GM10248 (cell line): ENCODE measurements around the gene ZSCAN21.

Experiments used
- CTCF ChIA-PET: fragments of 300-600 bp; sonication (Branson Sonifier 250); formaldehyde crosslinking; extraction: SDS; loops from one replicate; lab custom pipeline; 2021; ENCODE audit warnings: antibody characterized with exemption; lab: Yijun Ruan, JAX
- POLR2A ChIA-PET: fragments of 350-650 bp; sonication (Branson Sonifier 250); formaldehyde crosslinking; extraction: SDS; loops from one replicate; lab custom pipeline; 2020; ENCODE audit warnings: antibody characterized with exemption; lab: Yijun Ruan, JAX
- DNase-seq: peaks from one replicate; pipeline ENCODE4 v3.0.0; 2012; ENCODE audit errors: extremely low spot score
- TF ChIP-seq, protein P1 (sequence below): IDR thresholded peaks from 2 replicates; pipeline ENCODE4 v1.5.1; 2012; ENCODE audit warnings: mild to moderate bottlenecking, low read depth; ENCODE audit errors: extremely low read depth, missing control alignments, control extremely low read depth

The ZSCAN21 gene

GRCh38 chr7:100066953-100067352, 17.4 kb downstream of the ZSCAN21 start:
- TF ChIP-seq, protein P1, sequence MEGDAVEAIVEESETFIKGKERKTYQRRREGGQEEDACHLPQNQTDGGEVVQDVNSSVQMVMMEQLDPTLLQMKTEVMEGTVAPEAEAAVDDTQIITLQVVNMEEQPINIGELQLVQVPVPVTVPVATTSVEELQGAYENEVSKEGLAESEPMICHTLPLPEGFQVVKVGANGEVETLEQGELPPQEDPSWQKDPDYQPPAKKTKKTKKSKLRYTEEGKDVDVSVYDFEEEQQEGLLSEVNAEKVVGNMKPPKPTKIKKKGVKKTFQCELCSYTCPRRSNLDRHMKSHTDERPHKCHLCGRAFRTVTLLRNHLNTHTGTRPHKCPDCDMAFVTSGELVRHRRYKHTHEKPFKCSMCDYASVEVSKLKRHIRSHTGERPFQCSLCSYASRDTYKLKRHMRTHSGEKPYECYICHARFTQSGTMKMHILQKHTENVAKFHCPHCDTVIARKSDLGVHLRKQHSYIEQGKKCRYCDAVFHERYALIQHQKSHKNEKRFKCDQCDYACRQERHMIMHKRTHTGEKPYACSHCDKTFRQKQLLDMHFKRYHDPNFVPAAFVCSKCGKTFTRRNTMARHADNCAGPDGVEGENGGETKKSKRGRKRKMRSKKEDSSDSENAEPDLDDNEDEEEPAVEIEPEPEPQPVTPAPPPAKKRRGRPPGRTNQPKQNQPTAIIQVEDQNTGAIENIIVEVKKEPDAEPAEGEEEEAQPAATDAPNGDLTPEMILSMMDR, result no peak
- CTCF ChIA-PET, result interaction anchor here (0.8 to 1.3 kb wide), 3 partner anchors 14 to 78 kb away, joined by 3 to 4 read pairs (median 3); no protein-coding TSS in a partner anchor
- POLR2A ChIA-PET, result interaction anchor here (0.6 kb wide), 1 partner anchor 198 kb away, joined by 4 read pairs; no protein-coding TSS in a partner anchor
- no peak for DNase-seq

- POLR2A ChIA-PET, result interaction anchor here (0.7 kb wide), 1 partner anchor 12 kb away, joined by 5 read pairs; no protein-coding TSS in a partner anchor
- CTCF ChIA-PET, result interaction anchor here (1.2 to 2.4 kb wide), 4 partner anchors 10 to 66 kb away, joined by 3 to 10 read pairs (median 4); no protein-coding TSS in a partner anchor
- TF ChIP-seq, protein P1, result no peak
- DNase-seq, result no peak
These were observed 20.4 kb downstream of the ZSCAN21 start for GRCh38 chr7:100069991-100070390.

DNA sequence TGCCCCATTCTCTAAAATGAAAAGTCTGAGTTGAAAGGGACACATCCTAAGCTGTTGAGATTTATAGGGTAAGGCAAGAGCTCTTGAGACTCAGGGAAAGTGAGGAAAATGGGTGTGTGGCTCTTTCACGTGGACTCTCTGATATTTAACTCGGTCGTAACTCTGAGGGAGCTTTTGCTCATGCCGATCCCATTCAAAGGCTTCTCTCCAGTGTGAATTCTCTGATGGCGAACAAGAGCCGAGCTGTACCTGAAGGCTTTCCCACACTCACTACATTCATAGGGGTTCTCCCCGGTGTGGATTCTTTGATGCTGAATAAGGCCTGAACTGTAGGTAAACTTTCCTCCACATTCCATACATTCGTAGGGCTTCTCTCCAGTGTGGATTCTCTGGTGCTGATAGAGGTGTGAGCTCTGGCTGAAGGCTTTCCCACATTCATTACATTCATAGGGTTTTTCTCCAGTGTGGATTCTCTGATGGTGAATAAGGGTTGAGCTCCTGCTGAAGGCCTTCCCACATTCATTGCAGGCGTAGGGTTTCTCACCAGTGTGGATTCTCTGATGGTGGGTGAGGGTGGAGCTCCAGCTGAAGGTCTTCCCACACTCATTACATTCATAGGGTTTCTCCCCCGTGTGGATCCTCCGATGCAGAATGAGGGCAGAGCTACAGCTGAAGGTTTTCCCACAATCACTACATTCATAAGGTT, 21.6 kb downstream of the ZSCAN21 start:
- no peak for DNase-seq
- CTCF ChIA-PET, result interaction anchor here (0.9 to 2.4 kb wide), 11 partner anchors 8 to 67 kb away, joined by 3 to 10 read pairs (median 4); partner anchors contain the start of gene ZSCAN21
- POLR2A ChIA-PET, result no interaction called here
- TF ChIP-seq, protein P1, result no peak

DNA sequence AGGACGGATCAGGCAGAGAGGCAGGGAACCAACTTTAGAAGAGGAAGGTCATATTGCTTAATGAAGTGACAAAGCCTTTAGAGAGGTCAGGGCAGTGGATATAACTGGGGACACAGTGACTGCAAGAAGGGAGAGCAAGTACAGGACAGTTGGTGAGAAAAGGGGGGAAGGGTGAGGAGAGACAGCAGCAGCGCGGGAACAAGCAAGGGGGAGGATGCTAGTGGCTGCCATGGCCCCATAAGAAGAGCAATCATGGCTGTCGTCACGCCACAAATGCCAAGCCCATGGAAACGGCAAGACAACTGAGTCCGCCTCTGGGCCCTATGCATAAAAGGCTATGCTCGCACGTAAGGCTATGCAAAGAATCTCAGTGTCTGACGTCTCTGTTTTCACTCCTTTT, 22.9 kb downstream of the ZSCAN21 start:
- ChIA-PET CTCF (interaction anchor here (1.7 to 2.0 kb wide), 2 partner anchors 9 to 13 kb away, joined by 5 read pairs; no protein-coding TSS in a partner anchor), POLR2A (no interaction called here)
- TF ChIP-seq, protein P1, result no peak
- DNase-seq, result no peak

DNA sequence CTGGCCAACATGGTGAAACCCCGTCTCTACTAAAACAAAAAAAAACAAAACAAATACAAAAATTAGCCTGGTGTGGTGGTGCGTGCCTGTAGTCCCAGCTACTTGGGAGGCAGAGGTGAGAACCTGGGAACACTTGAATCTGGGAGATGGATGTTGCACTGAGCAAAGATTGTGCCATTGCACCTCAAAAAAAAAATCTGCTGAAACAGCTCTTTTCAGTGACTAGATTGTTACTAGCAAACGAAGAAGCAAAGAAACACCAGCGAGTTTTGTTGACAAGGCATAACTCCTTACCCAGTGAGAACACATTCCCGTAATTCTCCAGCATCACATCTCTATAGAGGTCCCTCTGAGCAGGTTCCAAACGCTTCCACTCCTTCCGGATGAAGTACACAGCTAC, 25.3 kb downstream of the ZSCAN21 start:
- TF ChIP-seq, protein P1, result no peak
- POLR2A ChIA-PET, result interaction anchor here (0.6 to 0.7 kb wide), 2 partner anchors 49 to 73 kb away, joined by 7 to 10 read pairs; no protein-coding TSS in a partner anchor
- DNase-seq, result no peak
- CTCF ChIA-PET, result interaction anchor here (0.8 to 1.8 kb wide), 7 partner anchors 9 to 95 kb away, joined by 3 to 5 read pairs (median 3); partner anchors contain the start of gene ZSCAN21

DNA sequence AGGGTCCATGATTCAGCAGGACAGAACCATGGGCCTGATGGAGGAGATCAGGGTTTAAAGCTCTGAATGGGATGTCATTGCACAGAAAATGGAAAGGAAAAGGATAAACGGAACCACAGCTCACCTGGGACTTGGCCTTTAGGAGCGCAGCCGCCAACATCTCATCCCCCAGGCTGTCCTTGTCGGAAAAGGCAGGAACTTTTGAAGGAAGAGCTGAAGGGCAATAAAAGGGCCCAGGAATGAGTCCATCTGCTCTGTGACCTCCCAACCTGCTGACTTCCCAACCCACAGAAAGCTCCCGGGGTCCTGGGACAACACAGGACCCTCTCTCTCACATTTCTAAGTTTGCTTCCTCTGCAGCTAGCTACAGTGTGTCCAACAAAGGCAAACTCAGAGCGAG, 25.8 kb downstream of the ZSCAN21 start:
- no peak for DNase-seq
- ChIA-PET CTCF (interaction anchor here (0.8 to 1.8 kb wide), 8 partner anchors 10 to 96 kb away, joined by 3 to 5 read pairs (median 4); partner anchors contain the start of gene ZSCAN21), POLR2A (interaction anchor here (0.7 kb wide), 2 partner anchors 20 to 49 kb away, joined by 5 to 7 read pairs; no protein-coding TSS in a partner anchor)
- TF ChIP-seq, protein P1, result no peak
